Esophagus muscularis mucosa (tissue), 4 donors: ENCODE measurements around the gene CIC. TPM values are rescaled to one million over a fixed set of nuclear protein-coding genes. Genes with fewer than 3 reads are reported as not detected.

Source experiments
- DNase-seq: peaks from one replicate; pipeline ENCODE4 v3.0.0-alpha.2; 2017; ENCODE audit errors: extremely low spot score
- H3K27ac ChIP-seq, 4 donors: fragments of 200-600 bp; sonication (generic); replicated peaks in 1 of 4; 1 replicate in 3 of 4; 2 replicates in 1 of 4; pipeline ENCODE4 v1.5.1; 2016 to 2019; ENCODE audit warnings: mild to moderate bottlenecking in 1 of 4
- H3K27me3 ChIP-seq, 4 donors: fragments of 200-600 bp; sonication (generic); one replicate each; pipeline versions ENCODE4 v1.5.1 to v1.6.0; 2016 to 2019
- H3K36me3 ChIP-seq, 4 donors: fragments of 200-600 bp; sonication (generic); one replicate each; pipeline ENCODE4 v1.5.1; 2016 to 2019
- H3K4me1 ChIP-seq, 4 donors: fragments of 200-600 bp; sonication (generic); one replicate each; pipeline ENCODE4 v1.5.1; 2016 to 2019
- H3K4me3 ChIP-seq, 4 donors: fragments of 200-600 bp; sonication (generic); 1 replicate in 2 of 4; 2 replicates in 2 of 4; pipeline ENCODE4 v1.5.1; 2016 to 2019; ENCODE audit warnings: mild to moderate bottlenecking in 4 of 4, moderate library complexity in 1 of 4
- H3K9me3 ChIP-seq, 4 donors: fragments of 200-600 bp; sonication (generic); 1 replicate in 3 of 4; 2 replicates in 1 of 4; pipeline ENCODE4 v1.5.1; 2016 to 2019
- CTCF ChIP-seq, 3 experiments: fragments of 200-600 bp in 2 of 3; fragments of 450-650 bp in 1 of 3; sonication (generic) in 2 of 3; IDR thresholded peaks; one replicate each; pipeline ENCODE4 v1.5.1; 2017 to 2019; ENCODE audit warnings: antibody characterized with exemption in 3 of 3, mild to moderate bottlenecking in 2 of 3, moderate library complexity in 1 of 3
- EP300 ChIP-seq: sonication (generic); formaldehyde crosslinking; IDR thresholded peaks from one replicate; pipeline ENCODE4 v1.6.1; 2017; ENCODE audit warnings: antibody characterized with exemption
- POLR2A ChIP-seq: fragments of 450-650 bp; IDR thresholded peaks from one replicate; pipeline ENCODE4 v1.6.1; 2017; ENCODE audit warnings: antibody characterized with exemption, moderate library complexity, mild to moderate bottlenecking, low read depth
- POLR2AphosphoS5 ChIP-seq, 2 donors: sonication (generic); formaldehyde crosslinking; IDR thresholded peaks; one replicate each; pipeline ENCODE4 v1.6.1; 2017; ENCODE audit warnings: antibody characterized with exemption in 2 of 2
- WGBS: methylation state at CpG from one replicate; pipeline ENCODE4 v1.1.5; 2018; 5-methylcytosine and 5-hydroxymethylcytosine counted together
- intact Hi-C: fragments of 100-400 bp; cut with DNase I; formaldehyde crosslinking; loops from one replicate; pipeline ENCODE4 v1.15.1; 2023
- total RNA-seq, 4 donors: library from RNA; depleted of rRNA; stranded (reverse); fragments of >200 nt; gene quantifications; one replicate each; pipeline versions ENCODE4 v1.1.0 to v1.2.1, GENCODE V29; 2016

CIC gene
- total RNA-seq, 4 donors from 2014 or later = 37.8 to 74.2 (median 56.3) TPM

GRCh38 chr19:42245231-42245630 lies 23.8 kb upstream of the CIC start:
- H3K4me1 ChIP-seq = peaks cover 66 to 86% (median 75%) of the 10 kb centered on the region in 4 donors
- intact Hi-C loops = loop anchor here (5.0 kb wide), 1 partner anchor 52 kb away; no protein-coding TSS in a partner anchor
- 67% methylated on average over 10 of the region's 10 CpGs for WGBS
- DNase-seq = no peak
- H3K36me3 ChIP-seq = peaks cover 5 to 39% (median 22%) of the 10 kb centered on the region in 4 donors
- H3K27me3 ChIP-seq = no peaks in the 10 kb centered on the region
- TF ChIP-seq EP300 (no peak), POLR2A (no peak), CTCF (IDR thresholded peaks at IDR 0.05) (no peak), POLR2AphosphoS5 (IDR thresholded peaks at IDR 0.05) (no peak)
- H3K9me3 ChIP-seq = no peaks in the 10 kb centered on the region
- H3K27ac ChIP-seq = peak overlapping the region; percentile 95 to 100 (median 100)
- H3K4me3 ChIP-seq = peak overlapping the region in 3 of 4 donors; percentile 79 to 92 (median 88)

DNA sequence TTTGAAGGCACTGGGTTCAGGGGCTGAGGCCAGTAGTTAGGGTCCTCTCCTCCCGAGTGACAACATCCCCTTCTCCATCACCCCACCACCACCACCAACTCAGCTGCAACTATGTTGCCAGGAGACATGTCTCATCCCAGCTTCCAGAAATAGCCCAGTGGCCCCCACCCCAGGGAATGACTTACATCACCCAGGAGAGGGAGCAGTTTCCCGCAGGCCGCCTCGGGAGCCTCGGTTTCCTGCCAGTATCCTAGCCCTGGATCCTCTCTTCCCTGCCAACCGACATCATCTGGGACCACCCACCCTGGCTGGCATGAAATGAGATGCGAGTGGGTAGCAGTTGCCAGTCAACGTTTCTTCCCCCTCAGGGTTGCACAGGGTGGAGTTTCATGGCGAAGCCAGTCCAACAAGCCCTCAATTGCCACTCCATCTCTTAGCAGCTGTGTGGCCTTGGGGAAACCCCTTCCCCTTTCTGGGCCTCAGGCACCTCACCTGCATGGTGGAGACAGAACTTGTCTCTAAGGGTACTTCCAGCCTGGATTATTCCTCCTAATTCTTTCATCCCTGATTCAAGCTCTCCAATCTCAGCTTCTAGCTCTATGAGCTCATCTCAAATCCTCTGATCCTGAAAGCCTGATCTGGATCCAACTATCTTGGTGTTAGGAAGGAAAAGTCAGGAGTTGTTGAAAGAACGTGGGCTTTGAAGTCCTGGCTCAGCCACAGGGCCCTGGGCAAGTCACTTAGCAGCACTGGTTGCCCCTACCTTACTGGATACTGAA lies 22.7 kb upstream of the CIC start:
- H3K27me3 ChIP-seq = no peaks in the 10 kb centered on the region
- TF ChIP-seq CTCF (IDR thresholded peaks at IDR 0.05) (peak; percentile 79 to 91 (median 82)), POLR2AphosphoS5 (IDR thresholded peaks at IDR 0.05) (peak; percentile 71 to 72), EP300 (no peak), POLR2A (no peak)
- 12% methylated on average over 10 of the region's 10 CpGs for WGBS
- H3K27ac ChIP-seq = peak overlapping the region; percentile 95 to 100 (median 100)
- H3K4me3 ChIP-seq = no peak overlapping the region
- intact Hi-C loops = loop anchor here (2.0 to 5.0 kb wide), 2 partner anchors 32 to 51 kb away; no protein-coding TSS in a partner anchor
- peaks cover 5 to 37% (median 23%) of the 10 kb centered on the region in 4 donors for H3K36me3 ChIP-seq
- peaks cover 68 to 86% (median 75%) of the 10 kb centered on the region in 4 donors for H3K4me1 ChIP-seq
- no peaks in the 10 kb centered on the region for H3K9me3 ChIP-seq
- DNase-seq = peak; percentile 93

GRCh38 chr19:42246922-42247639 lies 22.0 kb upstream of the CIC start:
- intact Hi-C loops = loop anchor here (2.0 to 5.0 kb wide), 2 partner anchors 32 to 50 kb away; no protein-coding TSS in a partner anchor
- H3K4me1 ChIP-seq = peaks cover 71 to 86% (median 77%) of the 10 kb centered on the region in 4 donors
- 75% methylated on average over 7 of the region's 7 CpGs for whole genome bisulfite sequencing
- H3K27me3 ChIP-seq = no peaks in the 10 kb centered on the region
- TF ChIP-seq EP300 (no peak), CTCF (IDR thresholded peaks at IDR 0.05) (no peak), POLR2A (no peak), POLR2AphosphoS5 (IDR thresholded peaks at IDR 0.05) (no peak)
- peaks cover 5 to 37% (median 23%) of the 10 kb centered on the region in 4 donors for H3K36me3 ChIP-seq
- no peak overlapping the region for H3K4me3 ChIP-seq
- H3K27ac ChIP-seq = peak overlapping the region; percentile 95 to 100 (median 100)
- DNase-seq = peak; percentile 90
- H3K9me3 ChIP-seq = no peaks in the 10 kb centered on the region

DNA sequence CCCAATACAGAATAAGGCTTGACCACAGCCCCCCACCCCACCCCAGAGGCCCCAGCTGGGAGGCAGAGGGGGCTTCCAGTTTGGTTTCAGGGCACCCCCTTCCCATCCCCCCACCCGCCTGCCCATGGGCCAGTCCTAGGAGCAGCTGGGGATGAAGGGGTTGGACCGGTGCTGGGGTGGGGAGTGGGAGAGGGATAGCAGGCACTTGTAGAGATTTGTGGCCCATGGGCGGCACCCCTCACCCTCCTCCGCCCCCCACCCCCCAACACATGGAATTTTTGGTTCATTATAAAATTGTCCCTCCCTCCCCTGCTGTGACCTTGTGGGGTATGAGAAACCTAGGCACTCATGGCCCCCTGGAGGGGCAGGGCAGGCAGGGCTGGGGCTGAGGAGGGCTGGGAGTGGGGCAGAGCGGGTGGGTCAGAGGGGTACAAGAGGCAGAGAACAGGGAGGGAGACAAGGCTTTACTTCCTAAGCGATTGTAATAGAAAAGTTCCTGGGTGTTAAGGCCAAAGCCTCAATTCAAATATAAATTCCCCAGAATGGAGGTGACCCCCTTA lies 21.3 kb upstream of the CIC start:
- no peak overlapping the region for H3K4me3 ChIP-seq
- intact Hi-C loops = loop anchor here (2.0 to 5.0 kb wide), 2 partner anchors 31 to 50 kb away; no protein-coding TSS in a partner anchor
- TF ChIP-seq CTCF (IDR thresholded peaks at IDR 0.05) = no peak
- no peak for TF ChIP-seq EP300
- no peak for TF ChIP-seq POLR2A
- TF ChIP-seq POLR2AphosphoS5 (IDR thresholded peaks at IDR 0.05) = no peak
- peak overlapping the region; percentile 95 to 100 (median 100) for H3K27ac ChIP-seq
- no peaks in the 10 kb centered on the region for H3K9me3 ChIP-seq
- no peaks in the 10 kb centered on the region for H3K27me3 ChIP-seq
- peaks cover 77 to 92% (median 84%) of the 10 kb centered on the region in 4 donors for H3K4me1 ChIP-seq
- DNase-seq = no peak
- H3K36me3 ChIP-seq = peaks cover 5 to 37% (median 23%) of the 10 kb centered on the region in 4 donors
- WGBS = 90% methylated on average over 4 of the region's 6 CpGs
